Stimulated activated CD8-positive, alpha-beta memory T cell treated with anti-CD3 and anti-CD28 coated beads, Interleukin-15, amount 100 ng/mL, for 1 hour (primary cell): Measurements from ENCODE around the gene FADS6.
"Not testable (repeated sequence)": the region's sequence is repeated elsewhere in the genome, so short reads cannot be mapped to it uniquely, and the experiment has no call there.

Source experiments
- DNase-seq: peaks from one replicate; pipeline ENCODE4 v3.0.0-alpha.2; 2020; ENCODE audit warnings: low read depth

The FADS6 gene

GRCh38 chr17:74921026-74921681 lies 27.7 kb upstream of the FADS6 start:
- no peak for DNase-seq

GRCh38 chr17:74920642-74921025 lies 27.2 kb upstream of the FADS6 start:
- no peak for DNase-seq

GRCh38 chr17:74920306-74920620 lies 26.8 kb upstream of the FADS6 start:
- no peak for DNase-seq

- DNase-seq, result no peak
These were observed 26.2 kb upstream of the FADS6 start for GRCh38 chr17:74919440-74920305.

GRCh38 chr17:74918906-74919305 lies 25.5 kb upstream of the FADS6 start:
- no peak for DNase-seq

- DNase-seq, result no peak
These were observed 24.0 kb upstream of the FADS6 start for GRCh38 chr17:74917430-74917829.

- no peak for DNase-seq
These were observed 23.4 kb upstream of the FADS6 start for GRCh38 chr17:74916851-74917199.

- DNase-seq, result no peak
These were observed 22.9 kb upstream of the FADS6 start for GRCh38 chr17:74916136-74916850.

GRCh38 chr17:74911423-74911822 lies 18.0 kb upstream of the FADS6 start:
- not testable (repeated sequence) for DNase-seq

GRCh38 chr17:74909097-74909496 lies 15.7 kb upstream of the FADS6 start:
- not testable (repeated sequence) for DNase-seq

GRCh38 chr17:74907012-74907411 lies 13.6 kb upstream of the FADS6 start:
- DNase-seq, result no peak

GRCh38 chr17:74906214-74906793 lies 12.9 kb upstream of the FADS6 start:
- DNase-seq, result not testable (repeated sequence)

- no peak for DNase-seq
These were observed 11.4 kb upstream of the FADS6 start for GRCh38 chr17:74904687-74905409.

GRCh38 chr17:74903671-74904070 lies 10.2 kb upstream of the FADS6 start:
- no peak for DNase-seq

GRCh38 chr17:74903034-74903433 lies 9.6 kb upstream of the FADS6 start:
- DNase-seq, result no peak

GRCh38 chr17:74901353-74902135 lies 8.1 kb upstream of the FADS6 start:
- no peak for DNase-seq

- DNase-seq, result no peak
These were observed 6.8 kb upstream of the FADS6 start for GRCh38 chr17:74900208-74900607.

GRCh38 chr17:74898376-74898946 lies 5.0 kb upstream of the FADS6 start:
- no peak for DNase-seq

- DNase-seq, result no peak
These were observed 671 bp upstream of the FADS6 start for GRCh38 chr17:74893936-74894671.
